Liver (tissue), 9 donors: ENCODE results near the gene PGD. TPM values are rescaled to one million over a fixed set of nuclear protein-coding genes. Genes with fewer than 3 reads are reported as not detected.
A peak's percentile ranks its signal among the peaks of the same experiment; 100 is the strongest.

Experiments used
- DNase-seq: peaks from one replicate; pipeline ENCODE4 v3.0.0-alpha.2; 2017; ENCODE audit warnings: low spot score
- H3K27ac ChIP-seq, 2 donors: one replicate each; pipeline ENCODE4 v1.7.0; 2013; ENCODE audit warnings: inconsistent platforms in 2 of 2, low read length in 2 of 2, control low read depth in 1 of 2, low read depth in 1 of 2, mild to moderate bottlenecking in 1 of 2
- H3K27me3 ChIP-seq, 4 donors: one replicate each; pipeline versions ENCODE4 v1.6.1 to v1.7.0; 2013; ENCODE audit warnings: low read length in 3 of 4, inconsistent platforms in 1 of 4, mild to moderate bottlenecking in 1 of 4, moderate library complexity in 1 of 4; ENCODE audit not compliant: control insufficient read depth in 4 of 4, insufficient read depth in 4 of 4
- H3K36me3 ChIP-seq, 4 donors: one replicate each; pipeline versions ENCODE4 v1.6.1 to v1.7.0; 2013; ENCODE audit warnings: low read length in 3 of 4, mild to moderate bottlenecking in 3 of 4, low read depth in 1 of 4, moderate library complexity in 1 of 4; ENCODE audit not compliant: control insufficient read depth in 4 of 4, insufficient read depth in 3 of 4
- H3K4me1 ChIP-seq, 4 donors: one replicate each; pipeline versions ENCODE4 v1.6.1 to v1.7.0; 2013; ENCODE audit warnings: low read length in 3 of 4, mild to moderate bottlenecking in 3 of 4, moderate library complexity in 1 of 4; ENCODE audit not compliant: control insufficient read depth in 4 of 4, insufficient read depth in 4 of 4
- H3K4me3 ChIP-seq, 3 donors: one replicate each; pipeline versions ENCODE4 v1.6.1 to v1.7.0; 2013; ENCODE audit warnings: low read length in 3 of 3, control low read depth in 1 of 3, low read depth in 1 of 3, mild to moderate bottlenecking in 1 of 3
- H3K9ac ChIP-seq, 2 donors: one replicate each; pipeline ENCODE4 v1.7.0; 2013; ENCODE audit warnings: low read length in 2 of 2, mild to moderate bottlenecking in 2 of 2, moderate library complexity in 2 of 2, control low read depth in 1 of 2, low read depth in 1 of 2
- H3K9me3 ChIP-seq, 4 donors: one replicate each; pipeline versions ENCODE4 v1.6.1 to v1.7.0; 2013; ENCODE audit warnings: low read length in 3 of 4; ENCODE audit not compliant: control insufficient read depth in 4 of 4
- EGR1 ChIP-seq, 2 donors: IDR thresholded peaks; 2 replicates each; pipeline ENCODE4 v1.6.1; 2016 to 2018; ENCODE audit warnings: antibody characterized with exemption in 2 of 2, low read depth in 2 of 2
- FOXA1 ChIP-seq: IDR thresholded peaks from 2 replicates; pipeline ENCODE4 v1.6.1; 2016; ENCODE audit warnings: antibody characterized with exemption
- GABPA ChIP-seq, 2 donors: IDR thresholded peaks in 1 of 2; conservative IDR thresholded peaks in 1 of 2; 2 replicates each; pipeline ENCODE4 v1.6.1; 2016; ENCODE audit warnings: antibody characterized with exemption in 2 of 2, mild to moderate bottlenecking in 1 of 2, moderate library complexity in 1 of 2
- HNF4A ChIP-seq, 2 donors: conservative IDR thresholded peaks; 2 replicates each; pipeline ENCODE4 v1.6.1; 2016; ENCODE audit warnings: antibody characterized with exemption in 2 of 2, mild to moderate bottlenecking in 2 of 2
- JUND ChIP-seq, 2 donors: IDR thresholded peaks; 2 replicates each; pipeline ENCODE4 v1.6.1; 2016; ENCODE audit warnings: antibody characterized with exemption in 2 of 2
- MAX ChIP-seq: IDR thresholded peaks from 2 replicates; pipeline ENCODE4 v1.6.1; 2016; ENCODE audit warnings: antibody characterized with exemption
- NR2F2 ChIP-seq: IDR thresholded peaks from 2 replicates; pipeline ENCODE4 v1.6.1; 2016; ENCODE audit warnings: antibody characterized with exemption
- RAD21 ChIP-seq, 2 donors: IDR thresholded peaks; 2 replicates each; pipeline ENCODE4 v1.6.1; 2016; ENCODE audit warnings: antibody characterized with exemption in 2 of 2, mild to moderate bottlenecking in 2 of 2
- REST ChIP-seq: IDR thresholded peaks from 2 replicates; pipeline ENCODE4 v1.6.1; 2016; ENCODE audit warnings: antibody characterized with exemption, mild to moderate bottlenecking
- RXRA ChIP-seq, 2 donors: IDR thresholded peaks; 2 replicates each; pipeline ENCODE4 v1.6.1; 2017 to 2018; ENCODE audit warnings: antibody characterized with exemption in 2 of 2, mild to moderate bottlenecking in 1 of 2
- SP1 ChIP-seq: IDR thresholded peaks from 2 replicates; pipeline ENCODE4 v1.6.1; 2018; ENCODE audit warnings: antibody characterized with exemption, mild to moderate bottlenecking
- TAF1 ChIP-seq: conservative IDR thresholded peaks from 2 replicates; pipeline ENCODE4 v1.6.1; 2016; ENCODE audit warnings: antibody characterized with exemption, mild to moderate bottlenecking
- YY1 ChIP-seq: IDR thresholded peaks from 2 replicates; pipeline ENCODE4 v1.6.1; 2016; ENCODE audit warnings: antibody characterized with exemption, mild to moderate bottlenecking
- ZBTB33 ChIP-seq: IDR thresholded peaks from 2 replicates; pipeline ENCODE4 v1.6.1; 2016; ENCODE audit warnings: antibody characterized with exemption
- WGBS: extraction: QIAGEN DNeasy Blood & Tissue Kit; methylation state at CpG from one replicate; pipeline ENCODE4 v1.1.7; 2013; 5-methylcytosine and 5-hydroxymethylcytosine counted together
- polyA plus RNA-seq, 2 donors: library from polyadenylated mRNA; stranded (reverse) in 1 of 2; unstranded in 1 of 2; fragments of 200-250 nt in 1 of 2; fragments of >200 nt in 1 of 2; fragmentation: Nextera tagmentation in 1 of 2; extraction: Ambion mirVana in 1 of 2; gene quantifications; one replicate each; pipeline versions ENCODE4 v1.2.1 to v1.2.3, GENCODE V29; 2013 to 2015
- total RNA-seq, 2 donors: library from RNA; depleted of rRNA; stranded (reverse); fragments of >200 nt; gene quantifications; one replicate each; pipeline ENCODE4 v1.2.3, GENCODE V29; 2014
- TF ChIP-seq, protein P1 (sequence below): fragments of 150-350 bp; IDR thresholded peaks from 2 replicates; pipeline ENCODE4 v1.5.1; 2017; ENCODE audit warnings: improper control_type of control experiment, low read depth, low read length; ENCODE audit not compliant: missing input control
- donor health status: healthy.
- donor health status: healthy.
- donor health status: healthy.
- donor health status: healthy.
- donor health status: healthy.

Gene PGD
- total RNA-seq = 10 to 100 TPM; 52.4 to 89.0 TPM
- polyA plus RNA-seq = 100 to 1,000 TPM in 1 of 2 donors, 10 to 100 TPM in 1; 45.9 to 112 TPM

- peak; percentile 78 for TF ChIP-seq TAF1
- no peak for TF ChIP-seq JUND (IDR thresholded peaks at IDR 0.05)
- no peak for TF ChIP-seq GABPA (IDR thresholded peaks at IDR 0.05 in 1 of 2, conservative IDR thresholded peaks at IDR 0.05 in 1 of 2)
- TF ChIP-seq SP1 = peak; percentile 98
- TF ChIP-seq RXRA (IDR thresholded peaks at IDR 0.05) = peak; percentile 58 to 64
- TF ChIP-seq YY1 = peak; percentile 85
- TF ChIP-seq, protein P1, sequence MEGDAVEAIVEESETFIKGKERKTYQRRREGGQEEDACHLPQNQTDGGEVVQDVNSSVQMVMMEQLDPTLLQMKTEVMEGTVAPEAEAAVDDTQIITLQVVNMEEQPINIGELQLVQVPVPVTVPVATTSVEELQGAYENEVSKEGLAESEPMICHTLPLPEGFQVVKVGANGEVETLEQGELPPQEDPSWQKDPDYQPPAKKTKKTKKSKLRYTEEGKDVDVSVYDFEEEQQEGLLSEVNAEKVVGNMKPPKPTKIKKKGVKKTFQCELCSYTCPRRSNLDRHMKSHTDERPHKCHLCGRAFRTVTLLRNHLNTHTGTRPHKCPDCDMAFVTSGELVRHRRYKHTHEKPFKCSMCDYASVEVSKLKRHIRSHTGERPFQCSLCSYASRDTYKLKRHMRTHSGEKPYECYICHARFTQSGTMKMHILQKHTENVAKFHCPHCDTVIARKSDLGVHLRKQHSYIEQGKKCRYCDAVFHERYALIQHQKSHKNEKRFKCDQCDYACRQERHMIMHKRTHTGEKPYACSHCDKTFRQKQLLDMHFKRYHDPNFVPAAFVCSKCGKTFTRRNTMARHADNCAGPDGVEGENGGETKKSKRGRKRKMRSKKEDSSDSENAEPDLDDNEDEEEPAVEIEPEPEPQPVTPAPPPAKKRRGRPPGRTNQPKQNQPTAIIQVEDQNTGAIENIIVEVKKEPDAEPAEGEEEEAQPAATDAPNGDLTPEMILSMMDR = no peak
- peak; percentile 6 for TF ChIP-seq FOXA1
- peak; percentile 100 for TF ChIP-seq EGR1 (IDR thresholded peaks at IDR 0.05; ENCODE audit: low read depth in 2 of 2)
- peak; percentile 52 for TF ChIP-seq MAX
- no peak for TF ChIP-seq ZBTB33
- TF ChIP-seq REST = peak; percentile 75
- peak; percentile 21 for TF ChIP-seq NR2F2
- no peak for TF ChIP-seq RAD21 (IDR thresholded peaks at IDR 0.05)
- peak in 1 of 2 donors; percentile 41 for TF ChIP-seq HNF4A (conservative IDR thresholded peaks at IDR 0.05)
- Histone ChIP-seq H3K36me3 (peaks cover 3 to 11% (median 10%) of the 10 kb centered on the region in 4 donors), H3K27me3 (no peaks in the 10 kb centered on the region), H3K9me3 (no peaks in the 10 kb centered on the region), H3K4me3 (peak within 1 kb of the TSS; percentile 84 to 87 (median 85)), H3K4me1 (peaks cover 3 to 26% (median 18%) of the 10 kb centered on the region in 4 donors), H3K9ac (peak within 1 kb of the TSS in 1 of 2 donors; percentile 52), H3K27ac (peak within 1 kb of the TSS; percentile 77 to 82)
- DNase-seq = peak; percentile 96
- WGBS = under 1% methylated on average over 76 of the region's 76 CpGs
Observed at GRCh38 chr1:10398734-10399443, at the start of gene PGD. TSS of gene PGD (plus strand) at chr1:10399064. CDS start at chr1:10399118, 54 bp downstream.
